ENCODE data around the gene TMEM223.
"Not testable (repeated sequence)": the region's sequence is repeated elsewhere in the genome, so short reads cannot be mapped to it uniquely, and the experiment has no call there.

Gene TMEM223

DNA sequence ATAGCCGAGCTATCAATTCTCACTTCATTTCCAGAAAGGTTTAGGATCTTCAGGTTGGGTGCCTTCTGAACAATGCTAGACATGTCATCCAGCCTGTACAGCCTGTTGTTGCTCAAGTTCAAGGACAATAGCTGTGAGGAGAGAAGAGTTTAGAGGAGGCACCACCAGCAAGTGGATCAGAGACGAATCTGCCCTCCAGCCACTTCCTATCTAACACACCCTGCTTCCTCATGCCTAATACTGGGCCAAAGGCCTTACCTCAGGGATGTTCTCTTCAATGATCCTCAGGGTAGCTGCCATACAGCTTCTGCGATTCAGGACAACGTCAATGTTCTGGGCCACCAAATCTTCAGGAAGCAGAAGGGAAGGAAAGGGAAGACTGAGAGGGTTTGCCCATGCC lies 9.3 kb upstream of the TMEM223 start:
- DNase-seq (ENCODE audit: low read depth): no peak

DNA sequence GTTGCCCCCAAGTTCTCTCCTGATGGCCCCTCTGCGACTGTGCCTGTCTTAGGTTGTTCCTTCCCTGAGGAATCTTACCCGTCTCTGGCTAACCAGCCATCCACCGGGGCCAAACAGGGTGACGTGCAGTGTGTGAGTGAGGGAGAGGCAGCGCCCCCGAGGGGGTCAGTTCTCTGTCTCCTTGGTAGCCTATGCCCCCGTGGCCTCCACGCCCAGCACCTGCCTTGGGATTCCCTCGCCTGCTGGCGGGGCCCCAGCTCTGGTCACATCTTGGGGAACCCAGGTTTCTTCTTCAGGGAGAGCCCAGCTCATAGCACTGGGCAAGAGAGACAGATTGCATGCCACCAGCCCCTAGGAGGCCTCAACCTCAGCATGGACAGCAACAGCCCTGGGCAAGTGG lies 7.7 kb upstream of the TMEM223 start:
- no peak for DNase-seq (ENCODE audit: low read depth)

DNA sequence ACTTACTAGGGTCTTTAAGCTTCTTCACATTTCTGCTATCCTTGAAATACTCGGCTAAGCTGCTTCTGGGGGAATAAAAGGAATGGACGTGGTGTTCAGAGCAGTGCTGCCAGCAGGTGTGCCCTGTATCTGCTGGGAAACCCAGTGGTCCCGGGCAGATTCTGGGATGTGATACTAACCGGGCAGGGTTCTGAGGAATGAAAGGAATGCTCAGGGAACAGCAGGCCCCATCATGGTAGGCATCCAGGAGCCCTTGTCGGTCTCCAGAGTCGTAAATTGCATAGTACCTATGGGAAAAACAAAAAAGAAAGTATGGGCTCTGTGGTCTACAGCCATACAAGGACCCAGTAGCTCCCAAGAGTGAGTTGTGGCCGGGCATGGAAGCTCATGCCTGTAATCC lies 4.5 kb upstream of the TMEM223 start:
- no peak for DNase-seq (ENCODE audit: low read depth)

DNA sequence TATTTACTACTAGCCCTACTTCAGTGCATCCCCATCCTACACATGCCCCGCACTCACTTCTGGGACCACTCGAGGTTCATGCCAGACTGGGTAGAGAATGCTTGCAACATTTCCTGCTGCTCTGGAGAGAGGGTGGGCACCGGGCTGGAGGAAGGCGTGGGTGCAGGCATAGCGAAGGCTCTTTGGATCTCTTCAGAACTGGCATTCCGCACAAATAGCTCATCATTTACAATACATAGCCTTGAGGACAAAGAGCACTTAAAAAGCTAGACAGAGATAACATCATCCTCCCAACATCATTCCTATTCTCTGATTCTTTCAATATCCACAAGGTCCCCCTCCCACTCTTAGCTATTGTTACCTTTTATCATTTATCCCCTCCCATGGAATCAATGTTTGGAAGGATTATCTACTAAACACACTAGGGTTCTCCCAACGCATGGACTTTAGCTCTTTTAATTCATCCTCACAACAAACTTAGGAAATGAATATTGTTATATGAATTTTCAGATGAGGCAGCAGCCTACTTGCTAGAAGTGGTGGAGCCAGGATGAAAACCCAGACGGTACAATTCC lies 2.5 kb upstream of the TMEM223 start:
- DNase-seq (ENCODE audit: low read depth): peak; percentile 38

DNA sequence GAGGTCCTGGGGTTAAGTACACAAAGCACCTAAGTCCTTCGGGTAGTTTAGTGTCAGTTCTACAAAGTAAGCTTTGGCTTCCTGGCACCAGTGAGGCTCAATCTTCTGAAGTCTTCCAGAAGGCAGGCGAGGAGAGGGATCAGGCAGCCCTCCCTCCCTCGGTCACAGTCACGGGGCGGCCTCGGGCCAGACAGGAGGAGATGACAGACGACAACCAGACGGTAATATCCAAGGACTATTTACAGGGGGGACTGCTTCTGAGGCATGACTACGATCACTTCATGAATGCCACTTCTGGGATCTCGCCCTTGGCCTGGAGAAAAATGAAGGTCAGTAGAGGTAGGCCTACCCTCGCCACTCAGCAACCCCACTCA lies 383 bp upstream of the TMEM223 start:
- no peak for DNase-seq (ENCODE audit: low read depth)

DNA sequence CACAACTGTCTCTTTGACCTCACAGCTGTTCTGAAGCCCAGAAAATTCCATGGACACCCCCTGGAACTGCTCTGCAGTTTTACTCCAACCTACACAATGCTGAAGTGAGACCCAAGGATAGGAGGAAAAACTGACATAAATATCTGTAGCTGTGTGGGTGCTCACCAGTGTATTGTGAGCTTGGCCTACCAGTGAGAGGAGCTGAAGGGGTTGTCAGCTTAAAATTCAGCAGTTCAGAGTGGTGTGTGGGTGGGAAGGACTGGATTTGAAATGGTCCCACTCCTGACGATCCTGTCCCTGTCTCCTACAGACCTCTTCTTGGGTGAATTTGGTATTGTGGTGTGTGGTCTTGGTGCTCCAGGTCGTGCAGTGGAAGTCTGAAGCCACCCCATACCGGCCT lies 2.2 kb downstream of the TMEM223 start:
- no peak for DNase-seq (ENCODE audit: low read depth)

DNA sequence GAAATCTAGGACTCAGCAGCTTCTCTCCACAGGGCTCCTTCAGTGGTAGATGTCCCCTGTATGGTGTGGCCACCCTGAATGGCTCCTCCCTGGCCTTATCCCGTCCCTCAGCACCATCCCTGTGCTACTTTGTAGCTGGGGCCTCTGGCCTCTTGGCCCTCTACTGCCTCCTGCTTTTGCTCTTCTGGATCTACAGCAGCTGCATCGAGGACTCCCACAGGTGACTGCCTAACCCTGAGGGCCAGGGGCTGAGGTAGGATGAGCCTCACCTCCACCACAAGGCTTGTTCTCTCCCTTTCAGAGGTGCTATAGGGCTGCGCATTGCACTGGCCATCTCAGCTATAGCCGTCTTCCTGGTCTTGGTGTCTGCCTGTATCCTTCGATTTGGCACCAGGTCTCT lies 2.8 kb downstream of the TMEM223 start:
- no peak for DNase-seq (ENCODE audit: low read depth)

DNA sequence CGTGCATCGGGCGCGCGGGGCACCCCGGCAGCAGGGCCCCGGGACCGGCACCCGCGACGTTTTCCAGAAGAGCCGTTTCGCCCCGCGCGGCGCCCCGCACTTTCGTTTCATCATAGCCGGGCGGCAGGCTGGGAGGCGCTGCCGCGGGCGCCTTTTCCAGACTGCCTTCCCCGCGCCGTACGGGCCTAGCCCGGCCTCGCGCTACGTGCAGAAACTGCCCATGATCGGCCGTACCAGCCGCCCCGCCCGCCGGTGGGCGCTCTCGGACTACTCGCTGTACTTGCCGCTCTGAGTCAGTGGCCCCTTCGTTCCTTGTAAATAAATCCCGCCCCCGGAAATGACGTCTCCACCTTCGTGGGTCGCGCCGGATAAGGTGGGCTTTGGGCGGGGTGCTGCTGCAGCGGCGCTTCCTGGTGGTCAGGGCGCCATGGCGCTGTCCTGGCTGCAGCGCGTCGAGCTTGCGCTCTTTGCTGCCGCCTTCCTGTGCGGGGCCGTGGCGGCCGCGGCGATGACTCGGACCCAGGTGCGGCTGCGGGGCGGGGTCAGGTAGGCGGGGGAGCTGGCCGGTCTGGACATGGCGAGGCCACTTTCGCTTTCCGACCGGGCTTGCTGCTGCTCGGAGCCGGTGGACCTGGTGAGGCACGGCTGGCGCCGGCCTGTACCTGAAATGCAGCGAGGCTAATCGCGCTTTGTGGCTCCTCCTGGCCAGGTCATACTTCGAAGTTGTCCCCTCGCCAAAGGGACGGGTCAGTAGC lies 4.6 kb downstream of the TMEM223 start, which contains the start of gene TMEM179B:
Gene TMEM179B, plus strand, starts transcription at position 398 of the 755 bp plus-strand sequence. Its CDS starts 30 bp downstream, at position 428.
- DNase-seq (ENCODE audit: low read depth): peak; percentile 100

DNA sequence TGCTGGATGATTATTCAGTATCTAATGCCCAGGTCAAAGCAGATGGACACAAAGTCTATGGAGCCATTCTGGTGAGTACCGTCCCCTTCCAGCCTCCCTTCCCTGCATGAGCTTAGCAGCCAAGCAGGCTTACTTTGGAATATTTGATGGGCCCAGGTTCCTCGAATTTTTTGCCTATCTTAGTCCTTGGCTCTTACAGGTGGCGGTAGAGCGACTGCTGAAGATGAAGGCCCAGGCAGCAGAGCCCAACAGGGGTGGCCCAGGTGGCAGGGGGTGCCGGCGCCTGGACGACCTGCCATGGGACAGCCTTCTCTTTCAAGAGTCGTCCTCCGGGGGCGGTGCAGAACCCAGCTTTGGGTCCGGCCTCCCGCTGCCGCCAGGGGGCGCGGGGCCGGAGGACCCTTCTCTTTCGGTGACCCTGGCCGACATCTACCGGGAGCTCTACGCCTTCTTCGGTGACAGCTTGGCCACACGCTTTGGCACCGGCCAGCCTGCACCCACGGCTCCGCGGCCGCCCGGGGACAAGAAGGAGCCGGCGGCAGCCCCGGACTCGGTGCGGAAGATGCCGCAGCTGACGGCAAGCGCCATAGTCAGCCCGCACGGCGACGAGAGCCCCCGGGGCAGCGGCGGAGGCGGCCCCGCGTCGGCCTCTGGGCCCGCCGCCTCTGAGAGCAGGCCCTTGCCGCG lies 5.3 kb downstream of the TMEM223 start:
- peak; percentile 89 for DNase-seq (ENCODE audit: low read depth)

DNA sequence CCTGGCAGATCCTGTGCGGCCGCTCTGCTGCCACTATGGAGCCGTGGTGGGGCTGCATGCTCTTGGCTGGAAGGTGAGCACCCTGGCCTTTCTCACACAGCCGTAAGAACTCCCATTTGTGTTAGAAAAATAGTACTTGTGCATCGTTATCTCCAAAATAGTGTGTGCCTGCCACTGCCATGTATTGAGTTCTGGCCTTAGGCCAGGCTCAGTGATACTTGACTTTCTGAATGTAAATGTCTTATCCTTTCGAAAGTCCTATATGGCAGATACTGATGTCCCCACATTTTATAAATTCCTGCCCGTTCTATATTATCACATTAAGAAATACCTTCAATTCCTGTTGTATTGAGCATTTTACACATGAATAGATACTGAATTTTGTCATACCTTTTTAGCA lies 9.1 kb downstream of the TMEM223 start:
- DNase-seq (ENCODE audit: low read depth): no peak

DNA sequence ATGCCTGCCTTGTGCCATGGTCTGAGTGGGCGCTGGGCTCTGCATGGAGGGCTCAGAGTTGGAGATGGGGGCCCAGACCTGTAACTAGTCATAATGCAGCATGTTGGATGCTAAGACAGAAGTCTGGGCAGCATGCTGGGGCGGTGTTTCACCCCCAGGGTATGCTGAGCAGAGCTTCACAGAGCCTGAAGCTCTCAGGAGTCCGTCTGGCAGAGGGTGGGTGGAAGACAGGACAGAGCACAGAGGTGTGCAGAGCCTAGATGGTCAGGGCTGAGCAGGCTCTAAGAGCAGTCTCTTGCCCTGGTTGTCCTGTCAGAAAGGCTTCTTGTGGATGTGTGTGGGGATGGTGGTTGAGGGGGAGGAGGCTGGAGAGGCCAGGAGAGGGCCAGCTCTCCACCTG lies 13.4 kb downstream of the TMEM223 start:
- no peak for DNase-seq (ENCODE audit: low read depth)

DNA sequence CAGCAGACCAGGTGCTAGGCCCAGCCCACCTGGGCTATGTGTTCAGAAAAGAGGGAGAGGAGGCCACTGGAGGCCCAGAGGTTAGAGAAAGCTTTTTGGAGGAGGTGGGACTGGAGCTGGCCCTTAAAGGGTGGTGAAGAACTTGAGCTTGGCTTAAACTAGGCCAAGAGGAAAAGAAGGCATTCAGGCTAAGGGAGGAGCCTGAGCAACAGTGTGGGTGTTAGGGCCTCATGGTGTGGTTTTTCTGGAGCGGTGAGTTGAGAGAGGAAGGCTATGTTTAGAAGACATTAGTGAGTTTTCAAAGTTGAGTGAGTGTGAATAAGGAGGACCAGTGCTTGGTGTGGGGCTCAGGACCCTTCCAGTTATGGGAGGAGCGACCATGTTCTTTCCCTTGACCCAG lies 14.4 kb downstream of the TMEM223 start:
- no peak for DNase-seq (ENCODE audit: low read depth)

DNA sequence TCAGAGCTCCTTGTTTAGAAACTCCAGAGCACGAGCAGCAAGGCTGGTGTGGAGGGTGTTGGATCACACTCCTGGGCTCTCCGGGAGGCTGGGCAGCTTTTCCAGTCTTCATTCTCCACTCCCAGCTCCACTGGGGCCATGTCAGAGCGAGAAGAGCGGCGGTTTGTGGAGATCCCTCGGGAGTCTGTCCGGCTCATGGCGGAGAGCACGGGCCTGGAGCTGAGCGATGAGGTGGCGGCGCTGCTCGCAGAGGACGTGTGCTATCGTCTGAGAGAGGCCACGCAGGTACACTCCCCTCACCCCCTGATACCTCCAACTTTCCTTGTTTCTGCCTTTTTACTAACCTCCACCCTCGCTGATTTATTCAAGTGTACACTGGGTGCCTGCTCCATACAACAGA lies 16.2 kb downstream of the TMEM223 start:
- DNase-seq (ENCODE audit: low read depth): no peak

DNA sequence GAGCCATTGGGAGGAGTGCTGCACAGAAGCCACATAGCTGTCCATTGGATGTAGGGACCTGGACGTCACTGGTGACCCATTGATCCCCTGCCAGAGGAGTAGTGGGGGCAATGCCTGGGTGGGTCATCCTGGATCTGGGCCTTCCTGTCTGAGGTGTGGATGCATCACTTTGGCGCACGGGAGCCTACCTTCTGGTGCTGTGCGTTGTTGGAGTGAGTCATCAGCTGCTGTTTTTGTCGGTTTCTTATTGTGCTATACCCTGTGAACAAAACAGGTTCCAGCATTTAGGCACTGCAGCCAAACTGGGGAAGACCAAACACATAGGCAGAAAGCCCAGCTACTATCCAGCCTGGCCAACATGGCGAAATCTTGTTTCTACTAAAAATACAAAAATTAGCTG lies 17.4 kb downstream of the TMEM223 start:
- no peak for DNase-seq (ENCODE audit: low read depth)

DNA sequence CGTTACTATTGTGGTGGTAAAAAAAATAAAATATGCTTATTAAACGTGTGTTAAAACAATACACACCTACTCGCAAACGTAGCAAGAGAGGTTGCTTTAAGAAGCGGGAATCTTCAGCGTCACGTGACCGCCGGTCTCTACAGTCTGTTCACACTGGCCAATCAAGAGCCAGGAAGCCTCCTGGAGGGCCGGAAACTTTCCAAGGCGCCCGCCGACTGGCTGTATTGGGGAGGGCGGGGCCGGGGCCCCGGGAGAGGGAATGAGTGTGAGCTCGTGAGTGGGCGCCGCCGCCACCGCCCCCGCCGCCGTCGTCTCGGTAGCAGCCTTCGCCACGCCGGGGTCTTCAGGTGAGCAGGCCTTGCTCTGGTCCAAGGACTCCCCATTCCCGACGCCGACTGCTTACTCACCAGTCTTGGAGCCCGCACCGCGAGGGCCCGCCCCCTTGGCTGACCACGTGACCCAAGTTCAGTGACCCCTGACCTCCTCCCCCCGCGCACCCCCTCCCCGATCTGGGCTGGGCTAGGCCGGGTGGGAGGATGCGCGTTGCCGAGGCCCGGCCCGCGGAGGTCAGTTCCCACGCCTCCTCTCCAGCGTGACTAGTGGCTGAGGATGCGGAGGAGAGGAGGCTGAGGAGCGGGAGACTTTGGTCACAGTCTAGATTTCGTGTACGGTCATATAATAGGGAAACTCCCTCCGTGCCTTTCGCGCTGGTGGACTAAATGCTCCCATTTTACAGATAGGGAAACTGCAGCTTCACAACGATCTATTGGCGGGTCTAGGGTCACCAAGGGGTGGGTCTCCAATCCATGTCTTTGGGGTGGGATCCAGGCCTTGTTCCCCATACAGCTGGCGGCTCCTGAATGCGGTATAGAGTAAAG lies 20.4 kb downstream of the TMEM223 start, which contains the start of gene TAF6L:
Gene TAF6L, plus strand, starts transcription at position 253 of the 878 bp plus-strand sequence. CDS start 4,388 bp downstream, outside the sequence.
- peak; percentile 97 for DNase-seq (ENCODE audit: low read depth)

DNA sequence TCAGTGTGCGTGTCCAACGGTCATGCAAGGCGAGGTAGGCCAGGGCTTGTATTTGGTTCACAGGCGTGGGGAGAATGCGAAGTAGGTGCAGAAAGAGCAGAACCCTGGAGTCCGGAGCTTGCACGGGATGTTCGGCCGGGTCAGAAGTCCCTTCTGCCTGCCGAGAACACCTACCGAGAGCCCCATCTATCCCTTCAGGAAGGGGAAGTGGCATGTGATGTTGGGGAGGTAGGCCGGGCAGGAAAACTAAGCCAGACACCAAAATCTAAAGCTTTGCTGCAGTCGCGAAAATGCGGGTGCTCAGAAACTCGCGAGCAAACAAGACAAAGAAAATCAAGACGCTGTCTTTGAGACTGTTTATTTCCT lies 21.0 kb downstream of the TMEM223 start:
- DNase-seq (ENCODE audit: low read depth): no peak

DNA sequence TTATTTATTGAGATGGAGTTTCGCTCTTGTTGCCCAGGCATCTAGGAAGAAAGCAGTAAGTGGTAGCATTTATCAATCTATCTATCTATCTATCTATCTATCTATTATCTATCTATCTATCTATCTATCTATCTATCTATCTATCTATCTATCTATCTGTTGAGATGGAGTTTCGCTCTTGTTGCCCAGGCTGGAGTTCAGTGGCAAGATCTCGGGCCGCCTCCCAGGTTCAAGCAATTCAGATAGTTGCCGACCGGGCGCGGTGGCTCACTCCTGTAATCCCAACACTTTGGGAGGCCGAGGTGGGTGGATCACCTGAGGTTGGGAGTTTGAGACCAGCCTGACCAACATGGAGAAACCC lies 31.0 kb downstream of the TMEM223 start:
- DNase-seq (ENCODE audit: low read depth): not testable (repeated sequence)

DNA sequence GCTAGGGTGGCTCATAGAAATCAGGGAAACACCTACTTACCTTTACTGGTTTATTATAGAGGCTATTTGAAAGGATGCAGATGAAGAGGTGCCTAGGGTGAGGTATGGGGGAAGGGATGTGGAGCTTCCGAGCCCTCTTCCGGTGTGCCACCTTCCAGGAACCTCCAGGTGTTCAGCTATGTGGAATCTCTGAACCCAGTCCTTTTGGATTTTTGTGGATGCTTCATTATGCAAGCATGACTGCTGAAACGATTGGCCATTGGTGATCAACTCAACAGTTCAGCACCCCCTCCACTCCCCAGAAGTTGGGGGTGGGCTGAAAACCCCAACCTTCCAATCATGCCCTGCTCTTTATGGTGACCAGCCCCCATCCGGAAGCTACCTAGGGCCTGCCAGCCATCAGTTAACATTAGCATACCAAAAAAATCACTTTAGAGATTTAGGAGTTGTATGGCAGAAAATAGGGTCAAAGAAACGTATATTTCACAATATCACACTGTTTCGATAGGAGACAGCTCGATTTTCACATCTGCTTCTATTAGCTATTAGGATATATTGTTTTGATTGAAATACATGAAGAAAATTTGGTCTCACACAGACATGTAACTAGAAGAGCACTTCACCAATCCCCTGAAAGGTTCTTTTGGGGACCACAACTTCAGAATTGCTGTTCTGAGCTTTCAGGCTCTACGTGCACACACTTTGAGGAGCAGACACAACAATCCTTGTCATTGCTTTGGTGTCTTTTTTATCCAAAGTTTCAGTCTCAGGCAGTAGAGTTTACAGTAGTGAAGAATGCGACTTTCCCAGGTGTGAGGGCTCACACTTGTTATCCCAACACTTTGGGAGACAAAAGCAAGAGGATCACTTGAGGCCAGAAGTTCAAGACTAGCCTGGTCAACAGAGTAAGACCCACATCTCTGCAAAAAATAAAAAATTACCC lies 33.7 kb downstream of the TMEM223 start:
- no peak for DNase-seq (ENCODE audit: low read depth)

DNA sequence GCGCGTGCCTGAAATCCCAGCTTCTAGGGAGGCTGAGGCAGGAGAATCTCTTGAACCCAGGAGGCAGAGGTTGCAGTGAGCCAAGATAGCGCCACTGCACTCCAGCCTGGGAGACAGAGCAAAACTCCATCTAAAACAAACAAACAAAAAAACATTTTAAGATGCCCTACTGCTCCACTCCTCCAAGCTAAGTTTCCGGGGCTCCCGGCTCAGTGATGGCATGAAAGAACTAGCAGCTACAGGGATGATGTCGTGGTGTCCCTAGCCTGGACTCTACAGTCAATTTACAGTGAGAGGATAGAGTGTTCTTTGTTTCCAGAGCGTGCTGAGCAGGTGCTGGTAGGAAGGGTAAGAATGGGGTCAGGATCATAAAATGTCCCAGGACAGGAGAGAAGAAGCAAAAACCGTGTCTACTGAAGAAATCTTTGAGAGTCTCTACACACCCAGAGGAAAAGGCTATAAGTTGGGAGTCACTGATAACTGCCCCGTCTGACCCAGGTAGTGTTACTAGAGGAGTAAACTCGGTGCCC lies 36.7 kb downstream of the TMEM223 start:
- no peak for DNase-seq (ENCODE audit: low read depth)

DNA sequence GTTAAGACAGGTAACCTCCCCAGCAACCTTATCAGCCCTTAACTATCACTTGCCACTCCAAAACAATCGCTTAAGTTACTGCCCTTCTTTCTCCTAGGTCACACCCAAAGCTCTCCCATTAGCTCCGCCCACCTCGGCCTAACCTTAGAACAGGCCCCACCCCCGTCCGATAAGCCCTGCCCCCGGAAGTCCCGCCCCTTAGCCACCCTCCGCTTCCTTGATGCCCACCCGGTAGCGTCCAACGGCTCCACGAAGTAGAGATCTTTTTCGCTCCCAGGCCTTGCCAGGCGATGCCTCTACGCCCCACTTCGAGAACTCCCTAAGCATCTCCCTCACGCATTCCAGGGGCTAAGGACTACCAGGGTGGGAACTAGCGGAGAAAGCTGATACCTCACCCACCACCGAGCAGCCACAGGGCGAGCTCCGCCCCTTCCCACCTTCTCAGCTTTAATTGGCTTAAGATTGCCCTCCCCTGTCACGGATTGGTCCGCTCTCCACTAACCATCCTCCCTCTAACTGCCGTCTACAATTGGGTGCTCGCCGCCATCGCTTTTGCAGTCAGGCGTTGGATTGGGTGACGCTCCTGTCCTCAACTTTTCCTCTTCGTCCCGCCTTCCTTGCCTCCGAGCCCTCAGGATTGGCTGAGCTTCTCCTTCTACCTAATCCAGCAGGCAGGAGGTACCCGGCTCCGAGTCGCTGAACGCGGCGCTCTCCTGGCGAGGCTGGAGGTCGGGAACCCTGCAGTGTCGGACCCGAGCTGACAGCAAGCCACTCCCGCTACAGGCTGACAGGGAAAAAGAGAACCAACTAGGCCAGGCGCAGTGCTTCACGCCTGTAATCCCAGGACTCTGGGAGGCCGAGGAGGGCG lies 37.8 kb downstream of the TMEM223 start, which contains the start of gene ZBTB3:
Gene ZBTB3, minus strand, starts transcription at position 425 of the 868 bp plus-strand sequence. CDS start 496 bp downstream, outside the sequence.
- peak; percentile 99 for DNase-seq (ENCODE audit: low read depth)
